Measurements from ENCODE around the gene SLC12A5. TPM values are rescaled to one million over a fixed set of nuclear protein-coding genes. Genes with fewer than 3 reads are reported as not detected.

The SLC12A5 gene
- total and polyA plus RNA-seq, 8 donors: 0.35 to 21.5 (median 1.6) TPM

- Histone ChIP-seq H3K4me1 (no peaks in the 10 kb centered on the region), H3K36me3 (no peaks in the 10 kb centered on the region), H3K27me3 (peaks cover 0 to 26% (median 10%) of the 10 kb centered on the region in 4 donors), H3K27ac (no peak overlapping the region), H3K4me3 (no peak overlapping the region), H3K9me3 (no peaks in the 10 kb centered on the region)
- intact Hi-C loops (cut with DNase I): loop anchor here in 1 of 3 donors (5.0 kb wide), 1 partner anchor 328 kb away; no protein-coding TSS in a partner anchor
- TF ChIP-seq, protein P1, sequence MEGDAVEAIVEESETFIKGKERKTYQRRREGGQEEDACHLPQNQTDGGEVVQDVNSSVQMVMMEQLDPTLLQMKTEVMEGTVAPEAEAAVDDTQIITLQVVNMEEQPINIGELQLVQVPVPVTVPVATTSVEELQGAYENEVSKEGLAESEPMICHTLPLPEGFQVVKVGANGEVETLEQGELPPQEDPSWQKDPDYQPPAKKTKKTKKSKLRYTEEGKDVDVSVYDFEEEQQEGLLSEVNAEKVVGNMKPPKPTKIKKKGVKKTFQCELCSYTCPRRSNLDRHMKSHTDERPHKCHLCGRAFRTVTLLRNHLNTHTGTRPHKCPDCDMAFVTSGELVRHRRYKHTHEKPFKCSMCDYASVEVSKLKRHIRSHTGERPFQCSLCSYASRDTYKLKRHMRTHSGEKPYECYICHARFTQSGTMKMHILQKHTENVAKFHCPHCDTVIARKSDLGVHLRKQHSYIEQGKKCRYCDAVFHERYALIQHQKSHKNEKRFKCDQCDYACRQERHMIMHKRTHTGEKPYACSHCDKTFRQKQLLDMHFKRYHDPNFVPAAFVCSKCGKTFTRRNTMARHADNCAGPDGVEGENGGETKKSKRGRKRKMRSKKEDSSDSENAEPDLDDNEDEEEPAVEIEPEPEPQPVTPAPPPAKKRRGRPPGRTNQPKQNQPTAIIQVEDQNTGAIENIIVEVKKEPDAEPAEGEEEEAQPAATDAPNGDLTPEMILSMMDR (IDR thresholded peaks at IDR 0.05): no peak
- FAIRE-seq (no peak), DNase-seq (no peak), ATAC-seq (peak in 1 of 4 donors; percentile 45)
- WGBS, 2 donors: 45 to 53% methylated on average over 7 of the region's 7 CpGs
Observed at GRCh38 chr20:46014517-46015396, 14.3 kb upstream of the SLC12A5 start.

DNA sequence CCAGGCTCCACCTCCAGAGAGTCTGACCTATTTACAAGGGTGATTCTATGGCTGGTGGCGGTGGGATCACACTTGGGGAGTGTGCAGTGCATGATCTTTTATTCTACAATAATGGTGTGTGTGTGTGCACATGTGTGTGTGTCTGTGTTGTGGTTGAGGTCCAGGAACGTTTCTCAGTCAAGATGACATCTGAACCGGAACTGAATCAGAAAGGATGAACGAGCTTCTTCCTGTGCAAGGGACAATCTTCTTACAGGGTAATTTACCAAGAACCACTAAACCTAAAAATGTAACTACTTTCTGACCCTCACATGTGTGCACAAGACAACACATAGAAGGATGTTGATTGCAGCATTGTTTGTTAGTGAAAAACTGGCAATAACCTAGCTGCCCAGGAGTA is 11.7 kb upstream of the SLC12A5 start:
- Histone ChIP-seq H3K27ac (no peak overlapping the region), H3K4me3 (no peak overlapping the region), H3K9me3 (no peaks in the 10 kb centered on the region), H3K4me1 (no peaks in the 10 kb centered on the region), H3K36me3 (no peaks in the 10 kb centered on the region), H3K27me3 (peaks cover 0 to 14% (median 3%) of the 10 kb centered on the region in 4 donors)
- ATAC-seq (no peak), FAIRE-seq (no peak), DNase-seq (no peak)
- intact Hi-C loops (cut with DNase I): loop anchor here in 1 of 3 donors (5.0 kb wide), 1 partner anchor 325 kb away; no protein-coding TSS in a partner anchor
- WGBS, 2 donors: 63 to 71% methylated on average over 4 of the region's 4 CpGs
- TF ChIP-seq, protein P1 (IDR thresholded peaks at IDR 0.05): no peak

DNA sequence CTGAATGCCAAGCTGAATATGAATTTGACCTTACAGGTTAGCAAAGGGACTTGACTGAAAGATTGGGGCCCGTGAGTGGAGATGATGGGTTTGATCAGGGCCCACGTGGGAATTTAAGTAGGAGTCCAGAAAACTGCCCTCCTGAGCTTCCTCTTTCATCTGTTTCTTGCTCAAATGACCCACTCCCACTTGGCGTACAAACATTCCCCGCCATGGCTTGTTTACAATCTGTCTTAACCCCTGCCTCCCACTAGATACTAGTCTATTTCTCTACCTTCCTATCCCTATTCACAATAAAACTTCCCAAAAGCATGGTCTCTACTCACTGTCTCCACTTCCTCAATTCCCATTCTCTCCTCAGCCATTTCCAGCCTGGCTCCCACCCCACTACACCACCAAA is 10.9 kb upstream of the SLC12A5 start:
- H3K27me3 ChIP-seq: peaks cover 0 to 11% (median 1%) of the 10 kb centered on the region in 4 donors
- intact Hi-C loops (cut with DNase I): loop anchor here in 1 of 3 donors (5.0 kb wide), 1 partner anchor 324 kb away; no protein-coding TSS in a partner anchor
- H3K9me3 ChIP-seq: no peaks in the 10 kb centered on the region
- no peak overlapping the region for H3K27ac ChIP-seq
- WGBS, 2 donors: 44 to 67% methylated on average over 4 of the region's 4 CpGs
- DNase-seq (no peak), FAIRE-seq (no peak), ATAC-seq (no peak)
- H3K36me3 ChIP-seq: no peaks in the 10 kb centered on the region
- H3K4me1 ChIP-seq: peaks cover 0 to 3% (median 3%) of the 10 kb centered on the region in 3 donors
- TF ChIP-seq, protein P1 (IDR thresholded peaks at IDR 0.05): no peak
- H3K4me3 ChIP-seq: no peak overlapping the region

GRCh38 chr20:46018611-46019010 is 10.4 kb upstream of the SLC12A5 start:
- FAIRE-seq: no peak
- ATAC-seq: no peak
- no peak overlapping the region for H3K4me3 ChIP-seq
- peaks cover 0 to 3% (median 3%) of the 10 kb centered on the region in 3 donors for H3K4me1 ChIP-seq
- intact Hi-C loops (cut with DNase I): loop anchor here in 1 of 3 donors (5.0 kb wide), 1 partner anchor 324 kb away; no protein-coding TSS in a partner anchor
- H3K9me3 ChIP-seq: no peaks in the 10 kb centered on the region
- H3K27me3 ChIP-seq: peaks cover 0 to 11% (median 1%) of the 10 kb centered on the region in 4 donors
- WGBS, 2 donors: 42 to 55% methylated on average over 6 of the region's 6 CpGs
- no peak overlapping the region for H3K27ac ChIP-seq
- TF ChIP-seq, protein P1 (IDR thresholded peaks at IDR 0.05): no peak
- no peak for DNase-seq
- H3K36me3 ChIP-seq: no peaks in the 10 kb centered on the region

All from pancreas (tissue), 10 donors.